Measurements from ENCODE around the gene CDH23.

Gene CDH23

DNA sequence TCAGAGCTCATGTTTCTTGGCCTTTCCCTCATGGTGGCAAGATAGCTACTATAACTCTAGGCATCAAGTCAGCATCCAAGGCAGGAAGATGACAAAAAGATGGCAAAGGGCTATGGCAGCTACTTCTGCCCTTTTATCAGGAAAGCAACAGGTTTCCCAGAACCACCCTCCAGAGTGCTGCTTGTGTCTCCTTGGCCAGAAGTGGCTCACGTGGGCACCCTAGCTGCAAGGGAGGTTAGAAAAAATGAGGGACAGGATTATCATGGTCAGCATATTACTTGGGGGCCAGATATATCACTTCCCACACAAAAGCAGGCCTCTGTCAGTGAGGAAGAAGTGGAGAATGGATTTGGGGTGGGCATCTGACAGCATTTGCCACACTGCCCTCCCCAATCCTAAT, 347.1 kb downstream of the CDH23 start:
- no peak for DNase-seq (ENCODE audit: low read depth)

DNA sequence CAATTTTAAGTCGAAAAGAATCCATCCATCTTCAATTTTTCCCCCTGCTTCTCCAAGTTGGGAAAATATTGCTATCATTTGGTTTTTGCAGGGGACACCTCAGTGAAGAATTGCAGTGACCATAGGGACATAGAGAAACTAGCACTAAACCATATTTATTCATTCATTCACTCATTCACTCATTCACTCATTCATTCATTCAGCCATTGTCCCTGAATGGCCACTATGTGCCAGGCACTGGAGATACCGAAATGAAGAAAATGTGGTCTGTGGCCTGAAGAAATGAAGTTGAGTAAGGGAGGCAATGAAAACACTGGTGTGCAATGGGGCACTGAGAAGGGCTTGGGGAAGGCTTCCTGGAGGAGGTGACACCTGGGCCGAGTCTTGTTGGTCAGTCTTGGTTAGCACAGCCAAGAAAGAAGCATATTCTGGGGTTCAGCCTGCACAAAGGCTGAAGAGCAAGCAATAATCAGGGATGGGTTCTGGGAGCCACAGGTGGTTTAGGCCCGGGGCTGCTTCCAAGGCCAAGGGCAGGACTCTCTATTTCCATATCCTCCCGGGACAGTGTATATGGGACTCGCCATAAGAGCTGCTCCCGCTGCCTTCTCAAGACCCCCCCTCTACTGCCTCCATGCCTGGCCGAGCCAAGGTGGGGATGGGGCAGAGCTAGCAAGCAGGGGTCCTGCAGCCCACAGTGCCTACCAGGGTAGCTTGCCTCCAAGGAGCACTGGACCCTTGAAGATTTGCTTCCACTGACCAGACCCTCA, 348.4 kb downstream of the CDH23 start:
- DNase-seq (ENCODE audit: low read depth) = no peak

DNA sequence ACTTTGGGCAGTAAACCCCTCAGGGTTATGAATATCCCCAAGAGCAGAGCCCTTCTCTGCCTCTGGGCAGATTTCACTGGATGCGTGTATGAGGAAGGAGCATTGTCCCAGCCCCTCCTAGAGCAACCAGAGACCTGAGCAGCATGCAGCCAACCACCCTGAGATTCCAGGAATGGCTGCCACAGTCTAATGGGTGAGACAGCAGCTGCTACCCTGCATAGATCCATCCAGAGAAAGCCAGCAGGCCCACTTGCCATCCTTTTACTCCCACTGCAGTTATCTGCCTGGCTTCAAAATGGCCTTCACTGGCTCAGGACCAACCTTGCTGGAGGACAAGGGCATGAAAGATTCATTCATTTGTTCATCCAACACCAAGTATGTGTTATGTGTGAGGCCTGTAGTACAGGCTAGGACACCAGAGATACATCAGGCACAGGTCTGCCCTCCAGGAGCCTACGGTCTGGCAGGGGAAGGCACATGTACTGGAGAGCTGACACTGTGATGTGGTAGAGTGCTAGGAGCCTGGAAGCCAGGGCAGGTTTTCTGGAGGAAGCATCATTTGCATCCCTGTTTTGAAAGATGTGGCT, 349.0 kb downstream of the CDH23 start:
- DNase-seq (ENCODE audit: low read depth) = no peak

DNA sequence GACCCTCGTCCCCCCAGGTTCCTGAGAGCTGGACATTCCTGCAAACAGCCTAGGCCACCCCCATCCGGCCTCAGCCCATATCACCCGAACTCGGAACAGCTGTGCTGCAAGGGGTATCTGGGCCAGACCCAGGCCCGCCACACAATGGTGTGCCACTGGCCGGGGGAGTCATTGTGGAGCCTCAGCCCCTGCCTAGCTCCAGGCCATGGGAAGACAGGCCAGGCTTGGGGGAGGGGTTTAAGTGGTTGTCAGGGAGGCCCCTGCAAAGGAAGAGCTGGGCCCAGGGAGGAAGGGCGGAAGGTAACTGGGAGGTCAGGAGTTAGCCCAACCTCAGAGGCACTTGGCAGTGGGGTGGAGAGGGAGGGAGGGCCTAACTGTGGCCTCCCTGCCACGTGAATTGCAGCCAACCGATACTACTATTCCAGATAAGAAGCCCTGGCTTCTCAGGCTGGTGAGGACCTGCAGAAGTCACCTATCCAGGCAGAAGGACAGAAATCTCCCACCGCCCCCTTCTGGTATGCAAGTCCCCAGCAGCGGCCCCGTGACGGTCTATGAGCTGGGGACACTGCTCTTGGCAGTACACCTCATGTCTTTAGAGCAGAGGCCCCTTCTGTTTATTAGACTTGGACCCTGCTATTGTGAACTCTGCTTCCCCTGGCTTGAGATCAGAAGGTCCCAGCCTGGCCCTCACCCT, 349.8 kb downstream of the CDH23 start:
- DNase-seq (ENCODE audit: low read depth) = no peak

DNA sequence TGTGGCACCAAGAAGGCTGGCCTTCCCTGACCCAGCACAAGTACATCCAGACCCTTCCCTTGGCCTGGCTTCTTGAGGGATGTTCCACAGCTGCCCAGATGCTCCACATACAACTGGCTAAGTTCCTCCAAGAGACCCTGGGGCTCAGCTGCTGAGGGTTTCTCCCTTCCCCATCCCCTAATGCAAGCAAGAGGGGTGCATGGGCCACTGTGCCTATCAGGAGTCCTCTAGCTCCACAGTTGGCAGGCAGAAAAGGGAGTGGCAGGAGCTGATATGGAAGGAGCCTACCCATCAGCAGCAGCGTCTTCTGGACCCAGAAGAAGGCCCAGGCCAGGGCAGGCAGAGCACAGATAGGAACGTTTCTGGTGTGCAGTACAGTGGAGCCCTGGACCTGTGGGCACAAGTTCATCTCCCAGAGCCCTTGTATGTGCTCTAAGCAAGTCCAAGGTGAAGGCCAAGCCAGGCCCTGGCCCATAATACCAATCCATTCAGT, 350.4 kb downstream of the CDH23 start:
- no peak for DNase-seq (ENCODE audit: low read depth)

DNA sequence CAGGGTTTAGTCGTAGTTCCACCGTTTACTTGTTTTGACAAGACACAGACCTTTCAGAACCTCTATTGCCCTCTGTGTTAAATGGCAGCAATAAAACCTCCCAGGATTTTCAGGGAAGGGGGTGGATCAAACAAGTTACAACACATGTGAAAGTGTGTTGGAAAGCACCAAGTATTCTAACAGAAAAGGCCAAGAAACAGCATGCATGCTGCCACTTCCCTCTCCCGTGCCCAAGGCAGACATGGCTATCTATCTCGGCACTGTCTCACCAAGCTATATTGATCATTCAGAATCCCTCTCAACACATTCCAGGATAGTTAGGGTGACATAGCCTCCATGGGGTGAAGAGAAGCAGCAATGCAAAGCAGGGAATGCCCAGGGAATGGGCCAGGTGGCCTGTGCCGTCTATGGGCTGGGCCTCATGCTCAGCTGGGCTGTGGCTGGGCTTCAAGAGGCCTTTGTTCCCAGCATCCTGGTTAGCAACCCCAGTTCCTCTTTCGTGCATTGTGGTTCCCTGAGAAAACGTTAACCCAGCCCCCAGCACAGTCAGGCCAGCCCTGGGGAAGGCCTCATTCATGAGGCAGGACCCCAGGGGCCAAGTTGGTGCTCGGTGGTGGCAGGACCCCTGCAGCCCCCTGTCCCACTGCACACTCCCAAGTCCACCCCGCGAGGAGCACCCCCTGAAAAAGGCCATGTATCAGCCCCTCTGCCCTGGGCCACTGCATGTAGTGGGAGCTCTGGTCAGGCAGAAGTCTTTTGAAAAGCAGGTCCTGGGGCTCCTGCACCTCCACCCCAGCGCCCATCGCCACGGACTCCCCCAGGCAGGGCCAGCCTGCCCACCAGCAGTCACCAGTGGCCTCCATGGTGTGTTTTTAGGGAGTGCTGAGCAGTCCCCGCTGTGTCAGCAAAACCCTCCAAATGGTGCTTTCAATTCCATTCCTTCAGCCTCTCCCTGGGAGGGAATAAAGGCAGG, 351.1 kb downstream of the CDH23 start:
- DNase-seq (ENCODE audit: low read depth) = no peak

DNA sequence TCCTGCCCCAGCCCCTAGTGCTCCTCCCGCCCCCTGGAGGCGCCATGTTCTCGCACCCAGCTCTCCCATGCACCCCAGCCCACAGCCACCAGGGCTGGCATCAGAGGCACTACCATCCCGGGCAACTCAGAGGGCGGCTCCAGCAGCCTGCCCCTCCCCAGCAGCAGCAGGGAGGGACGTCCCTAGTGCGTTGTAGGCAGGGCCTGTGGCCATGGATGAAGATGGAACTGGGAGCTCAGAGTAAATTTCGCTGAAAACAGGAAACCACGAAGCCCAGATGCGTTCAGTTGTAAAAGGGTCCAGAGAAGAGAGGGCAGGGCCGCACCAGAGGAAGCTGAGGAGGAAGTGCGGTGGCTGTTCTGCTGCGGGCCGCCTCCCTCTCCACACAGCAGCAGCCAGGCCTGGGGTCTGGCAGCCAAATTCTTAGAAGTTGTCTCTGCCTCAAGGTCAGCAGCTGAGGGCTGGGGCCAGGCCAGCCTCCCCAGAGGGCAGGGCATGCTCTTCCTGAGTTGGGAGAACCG, 352.0 kb downstream of the CDH23 start:
- DNase-seq (ENCODE audit: low read depth) = no peak

DNA sequence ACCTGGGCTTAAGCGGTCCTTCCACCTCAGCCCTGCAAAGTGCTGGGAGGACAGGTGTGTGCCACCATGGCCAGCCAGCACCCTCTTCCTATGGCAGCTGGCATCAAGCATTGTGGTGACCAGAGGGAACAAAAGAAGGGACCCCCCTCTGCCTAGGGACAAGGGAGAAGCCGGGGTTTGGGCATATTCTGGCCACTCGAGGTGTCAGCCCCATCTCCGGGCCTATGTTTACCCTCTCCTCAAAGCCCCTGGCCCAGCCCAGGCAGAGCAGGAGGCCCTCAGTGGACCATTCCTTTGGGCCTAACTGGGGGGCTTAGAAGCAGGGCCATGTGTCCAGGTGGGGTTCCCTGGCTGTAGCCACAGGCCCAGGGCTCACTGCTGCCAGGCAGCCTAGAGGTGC, 352.7 kb downstream of the CDH23 start:
- no peak for DNase-seq (ENCODE audit: low read depth)

DNA sequence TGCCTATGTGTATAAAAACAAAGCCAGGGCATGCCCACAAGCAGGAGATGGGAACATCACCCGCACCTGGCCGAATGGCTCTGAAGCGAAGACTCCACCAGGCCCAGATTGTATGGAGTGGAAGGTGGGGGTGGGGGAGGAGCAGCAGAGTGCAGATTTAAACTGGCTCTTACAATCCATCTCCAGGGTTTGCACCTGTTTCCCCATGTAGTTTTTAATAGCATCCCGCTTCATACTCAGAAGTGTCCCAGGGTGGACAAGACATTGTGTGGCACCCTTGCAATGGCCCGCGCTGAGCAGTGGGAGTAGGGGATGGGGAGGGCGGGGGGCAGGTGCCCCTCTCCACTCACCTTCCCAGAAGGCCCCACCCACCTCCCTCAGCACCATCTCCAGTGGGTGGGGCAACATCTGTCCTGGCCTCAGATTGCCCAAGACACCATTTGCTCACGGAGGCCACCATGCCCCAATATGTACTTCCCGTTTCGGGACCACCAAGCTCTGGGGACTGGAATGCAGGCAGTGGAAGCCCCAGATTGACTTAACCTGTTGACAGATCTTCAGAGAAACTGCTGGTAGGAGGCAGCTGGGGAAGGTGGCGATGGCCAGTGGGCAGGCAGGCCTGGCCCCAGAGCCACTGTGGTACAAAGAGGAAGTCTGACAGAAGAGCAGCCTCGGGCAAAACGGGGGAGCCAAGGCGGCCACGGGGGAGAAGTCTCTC, 353.6 kb downstream of the CDH23 start:
- DNase-seq (ENCODE audit: low read depth) = no peak

DNA sequence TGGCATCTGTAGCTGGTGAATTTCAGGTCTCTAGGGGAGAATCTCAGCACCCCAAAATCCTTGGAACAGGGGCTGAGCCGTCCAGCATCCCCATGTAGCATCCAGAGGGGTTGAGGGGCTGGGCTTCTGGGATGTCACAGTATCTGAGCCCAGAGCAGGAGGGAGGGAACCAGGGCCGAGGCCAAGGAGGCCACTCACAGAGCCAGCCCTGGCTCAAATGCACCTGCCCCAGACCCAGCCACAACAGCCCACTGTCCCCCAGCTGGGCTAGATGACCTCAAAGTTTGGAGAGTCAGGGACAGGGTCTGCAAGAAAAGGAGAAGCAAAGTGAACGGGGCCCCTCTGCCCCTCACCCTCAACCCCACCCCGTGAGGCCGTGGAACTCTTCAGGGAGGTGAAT, 354.3 kb downstream of the CDH23 start:
- no peak for DNase-seq (ENCODE audit: low read depth)

DNA sequence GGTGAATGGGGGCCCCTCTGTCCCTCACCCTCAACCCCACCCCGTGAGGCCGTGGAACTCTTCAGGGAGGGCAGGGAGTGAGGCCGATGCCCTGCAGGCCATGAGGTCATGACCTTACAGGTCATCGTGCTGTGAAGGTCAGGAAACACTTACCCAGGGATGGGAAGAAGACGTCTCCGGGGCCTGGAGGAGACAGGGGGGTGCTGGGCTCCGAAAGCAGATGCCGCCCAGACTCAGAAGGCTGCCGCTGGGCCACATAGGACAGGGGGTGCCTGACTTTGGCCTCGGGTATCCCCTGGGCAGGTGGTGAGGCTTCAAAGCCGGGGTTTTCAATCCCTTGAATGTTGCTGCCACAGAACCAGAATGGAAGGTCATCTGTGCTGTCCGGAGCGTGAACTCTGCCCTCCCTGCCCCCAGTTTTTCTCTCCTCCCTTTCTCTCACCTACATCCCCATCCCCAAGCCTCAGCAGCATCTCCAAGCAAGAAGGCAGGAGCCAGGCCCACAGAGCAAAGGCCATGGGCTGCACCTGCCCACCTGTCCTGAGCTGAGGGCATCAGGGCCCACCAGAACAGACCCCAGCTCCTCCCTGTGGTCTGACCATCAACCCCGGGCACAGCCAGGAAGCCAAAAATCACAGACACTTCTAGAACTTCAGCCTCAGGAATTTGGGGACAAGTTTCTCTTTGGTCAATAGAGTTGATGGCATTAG, 354.9 kb downstream of the CDH23 start:
- no peak for DNase-seq (ENCODE audit: low read depth)

DNA sequence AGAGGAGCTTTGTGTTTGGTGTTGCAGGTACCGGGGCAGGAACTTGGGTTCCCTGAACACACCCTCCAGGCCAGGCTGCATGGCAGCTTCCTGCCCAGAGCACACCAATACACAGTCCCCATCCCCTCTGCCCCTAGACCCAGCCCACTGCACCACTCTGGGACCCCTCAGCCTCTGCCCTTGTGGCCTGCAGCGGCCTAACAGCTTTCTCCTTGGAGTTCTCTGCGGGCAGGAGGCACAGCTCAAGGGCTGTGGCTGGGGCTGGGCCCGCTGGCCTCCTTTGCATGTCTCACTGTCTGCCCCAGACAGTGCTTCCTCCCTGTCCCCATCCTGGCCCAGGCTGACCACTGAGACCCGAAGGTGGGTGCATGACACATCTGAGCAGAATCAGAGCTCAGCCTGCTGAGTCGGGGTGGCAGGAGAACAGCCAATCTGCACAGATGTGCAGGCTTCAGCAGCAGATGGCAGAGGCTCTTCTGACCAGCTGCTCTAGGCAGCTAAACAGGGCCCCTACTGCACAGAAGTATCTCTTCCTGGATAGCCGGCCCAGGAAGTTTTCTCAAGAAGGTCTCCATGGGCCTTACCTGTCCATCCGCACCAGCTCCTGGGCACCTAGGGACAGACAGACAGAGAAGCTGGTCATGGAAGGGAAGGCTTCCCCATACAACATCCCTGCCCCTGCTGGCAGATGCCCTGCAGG, 355.8 kb downstream of the CDH23 start:
- DNase-seq (ENCODE audit: low read depth) = no peak

DNA sequence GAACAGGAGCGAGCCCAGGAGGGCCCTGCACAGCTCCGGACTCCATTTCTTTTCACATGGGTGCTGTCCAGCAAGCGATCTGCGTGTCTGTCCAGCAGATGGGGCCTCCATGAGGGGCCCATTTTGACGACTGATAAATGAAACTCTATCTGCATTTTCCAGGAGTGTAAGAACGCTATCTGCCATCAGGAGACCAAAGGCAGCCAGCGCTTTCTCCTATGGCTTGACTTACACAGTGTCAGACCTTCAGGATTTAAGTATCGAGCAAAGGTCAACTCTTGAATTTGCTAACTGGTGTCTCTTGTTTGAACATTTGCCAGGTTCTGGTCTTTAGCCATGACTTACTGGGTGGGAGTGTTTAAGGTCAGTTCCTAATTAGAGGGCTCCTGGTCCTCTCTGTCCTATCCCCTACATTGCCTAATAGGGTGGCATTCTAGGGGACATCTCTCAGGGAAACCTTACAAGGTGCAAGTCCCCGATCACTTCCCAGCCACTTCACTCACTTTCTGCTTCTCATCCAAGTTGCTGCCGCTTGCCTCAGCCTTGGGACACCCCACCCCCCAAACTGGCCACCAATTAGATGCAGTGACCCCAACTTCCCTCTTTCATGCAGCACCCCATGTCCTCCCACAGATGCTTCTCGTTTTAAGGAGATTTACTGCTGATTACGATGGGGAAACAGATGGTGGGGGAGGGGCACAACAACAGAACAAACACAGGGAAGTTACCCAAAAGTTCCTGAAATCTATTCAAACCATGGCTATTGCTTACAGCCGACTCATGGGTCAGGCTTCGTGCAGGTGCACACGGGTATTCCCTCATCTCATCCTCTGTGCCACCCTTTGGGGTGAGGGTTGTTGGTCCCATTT, 356.6 kb downstream of the CDH23 start:
- DNase-seq (ENCODE audit: low read depth) = no peak

DNA sequence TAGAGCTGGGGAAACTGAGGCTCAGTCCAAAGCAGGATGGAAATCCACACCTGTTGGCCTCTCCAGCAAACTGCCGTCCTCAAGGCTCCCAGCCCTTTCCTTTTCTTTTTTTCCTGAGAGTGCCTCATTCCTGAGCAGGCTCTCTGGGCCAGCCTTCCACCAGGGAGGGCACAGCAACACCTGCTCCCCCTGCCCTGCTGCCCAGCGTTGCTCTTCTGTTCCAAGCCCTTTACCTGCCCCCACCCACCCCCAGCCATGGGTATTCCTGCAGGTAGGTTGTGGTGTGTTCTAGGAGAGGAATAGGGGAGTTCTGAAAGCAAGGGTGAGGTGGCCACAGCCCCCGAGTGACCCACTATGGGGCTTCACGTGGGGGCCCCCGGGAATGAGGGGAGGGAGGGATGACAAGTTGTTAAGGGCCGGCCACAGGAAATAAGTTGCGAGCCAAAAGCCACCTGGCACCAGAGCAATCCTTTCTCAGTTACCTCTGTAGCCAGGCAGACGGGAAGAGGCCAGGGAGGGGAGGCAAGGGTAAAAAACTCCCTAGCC, 357.3 kb downstream of the CDH23 start:
- no peak for DNase-seq (ENCODE audit: low read depth)

DNA sequence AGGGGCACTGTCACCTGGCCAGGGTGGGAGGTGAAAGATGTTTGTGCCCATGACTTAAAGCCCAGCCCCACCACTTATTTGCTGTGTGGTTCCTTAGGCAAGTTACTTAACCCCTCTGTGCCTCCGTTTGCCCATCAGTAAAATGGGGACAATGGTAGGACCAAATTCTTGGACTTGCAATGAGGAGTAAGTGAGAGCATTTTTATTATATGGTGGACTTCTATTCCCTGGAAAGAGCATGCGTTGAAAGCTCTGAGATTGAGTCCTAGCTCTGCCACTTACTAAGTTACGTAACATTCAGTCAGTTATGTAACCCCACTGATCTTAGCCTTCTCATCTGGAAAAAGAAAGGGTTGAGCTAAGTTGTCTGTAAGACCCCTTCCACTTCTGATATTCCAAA, 357.8 kb downstream of the CDH23 start:
- DNase-seq (ENCODE audit: low read depth) = no peak

DNA sequence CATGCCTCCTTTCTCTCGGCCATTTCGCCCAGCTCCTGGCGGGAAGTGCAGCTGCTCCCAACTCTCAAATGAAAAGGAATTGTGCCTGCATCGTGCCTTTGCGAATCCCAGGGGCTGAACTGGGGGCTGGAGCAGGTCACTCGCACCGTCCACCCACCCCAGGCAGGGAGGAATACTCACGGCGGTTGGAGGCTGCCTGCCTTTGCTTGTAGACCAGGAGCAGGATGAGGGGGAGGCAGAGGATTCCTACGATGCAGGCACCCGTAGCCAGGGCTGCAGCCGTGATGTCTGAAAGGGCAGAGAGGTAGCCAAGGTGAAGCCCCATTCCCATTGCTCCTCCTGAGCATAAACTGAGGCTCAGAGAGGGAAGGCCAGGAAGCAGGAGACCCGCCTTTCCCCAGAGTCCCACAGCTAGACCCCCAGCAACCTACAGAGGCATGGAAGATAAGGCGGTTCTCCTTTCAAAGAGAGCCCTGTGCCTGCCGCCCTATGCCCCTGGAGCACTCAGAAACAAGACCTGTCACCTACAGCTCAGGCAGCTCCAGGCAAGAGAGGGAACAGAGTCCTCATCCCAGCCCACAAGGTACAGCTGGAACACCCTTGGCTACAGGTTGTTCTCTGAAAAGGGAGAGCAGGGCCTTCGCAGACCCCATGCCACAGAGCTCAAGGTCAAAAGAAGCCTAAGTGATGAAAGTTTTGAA, 358.6 kb downstream of the CDH23 start:
- no peak for DNase-seq (ENCODE audit: low read depth)

DNA sequence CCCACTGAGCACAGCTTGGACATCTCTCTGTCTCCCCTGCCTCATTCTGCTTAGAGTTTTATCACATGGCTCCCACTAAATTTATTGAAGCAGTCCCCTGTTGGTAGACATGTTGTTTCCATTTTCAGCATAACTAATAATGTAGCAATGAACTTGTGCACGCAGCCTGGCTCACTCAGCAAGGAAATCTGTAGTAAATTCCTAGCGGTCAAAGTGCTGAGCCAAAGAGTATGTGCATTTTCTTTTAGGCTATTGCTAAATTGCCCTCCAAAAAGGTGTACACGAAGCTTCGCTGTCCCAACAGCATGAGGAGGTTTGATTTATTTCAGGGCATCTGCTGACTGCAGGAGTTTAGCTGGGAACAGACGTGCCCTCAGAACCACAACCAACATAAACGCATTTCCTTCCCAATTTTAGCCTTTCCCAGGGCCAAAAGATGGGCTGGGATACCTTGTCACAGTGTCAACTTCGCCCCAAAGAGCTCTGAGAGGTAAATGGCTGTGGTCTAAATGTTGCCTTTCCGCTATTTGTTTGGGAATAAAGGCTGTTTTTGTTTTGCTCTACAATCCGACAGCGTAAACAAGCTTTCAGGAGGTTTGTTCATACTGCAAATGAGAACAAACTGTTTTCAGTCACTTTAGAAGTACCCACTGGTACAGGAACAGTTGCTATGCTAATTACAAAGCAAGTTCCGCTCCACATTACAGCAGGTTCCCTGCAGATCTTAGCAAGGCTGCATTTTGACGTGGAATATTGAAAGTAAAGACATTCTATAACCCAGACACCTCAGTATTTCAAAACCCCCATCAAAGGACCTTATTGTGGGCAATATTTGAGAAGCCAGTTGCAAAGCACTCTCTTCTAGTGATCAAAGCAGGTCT, 359.8 kb downstream of the CDH23 start:
- DNase-seq (ENCODE audit: low read depth) = no peak
